Trophoblast cell (in vitro differentiated cells and primary cell): ENCODE measurements around the gene PIGB.
A peak's percentile ranks its signal among the peaks of the same experiment; 100 is the strongest.
"Not testable (repeated sequence)": the region's sequence is repeated elsewhere in the genome, so short reads cannot be mapped to it uniquely, and the experiment has no call there.

Experiments used
- DNase-seq, 2 donors: peaks; one replicate each; pipeline ENCODE4 v3.0.0-alpha.2; 2016
- H2AFZ ChIP-seq: 2 replicates; pipeline ENCODE4 v1.6.1; 2013; ENCODE audit warnings: low read length, moderate library complexity, mild to moderate bottlenecking; ENCODE audit not compliant: insufficient read depth, poor library complexity
- H2AK5ac ChIP-seq: 2 replicates; pipeline ENCODE4 v1.6.1; 2013; ENCODE audit warnings: mild to moderate bottlenecking, low read length
- H2BK120ac ChIP-seq: 2 replicates; pipeline ENCODE4 v1.6.1; 2013; ENCODE audit warnings: low read length, mild to moderate bottlenecking, moderate library complexity; ENCODE audit not compliant: insufficient read depth, poor library complexity
- H2BK12ac ChIP-seq: 2 replicates; pipeline ENCODE4 v1.6.1; 2013; ENCODE audit warnings: mild to moderate bottlenecking, low read length, moderate library complexity
- H2BK5ac ChIP-seq: 2 replicates; pipeline ENCODE4 v1.6.1; 2013; ENCODE audit warnings: low read length, low read depth, moderate library complexity, mild to moderate bottlenecking; ENCODE audit not compliant: poor library complexity
- H3K14ac ChIP-seq: 2 replicates; pipeline ENCODE4 v1.6.1; 2013; ENCODE audit warnings: mild to moderate bottlenecking, low read length
- H3K18ac ChIP-seq: 2 replicates; pipeline ENCODE4 v1.6.1; 2013; ENCODE audit warnings: mild to moderate bottlenecking, low read length
- H3K23ac ChIP-seq: 2 replicates; pipeline ENCODE4 v1.6.1; 2013; ENCODE audit warnings: low read length
- H3K27ac ChIP-seq: 2 replicates; pipeline ENCODE4 v1.5.1; 2013; ENCODE audit warnings: low read depth, mild to moderate bottlenecking, inconsistent platforms, low read length, moderate library complexity
- H3K27me3 ChIP-seq: 2 replicates; pipeline ENCODE4 v1.6.1; 2013; ENCODE audit warnings: inconsistent platforms, mild to moderate bottlenecking, low read length, moderate library complexity; ENCODE audit not compliant: insufficient read depth
- H3K36me3 ChIP-seq, 2 experiments: 1 replicate in 1 of 2; 2 replicates in 1 of 2; pipeline ENCODE4 v1.6.1; 2013; ENCODE audit warnings: low read length in 2 of 2, mild to moderate bottlenecking in 2 of 2, moderate library complexity in 1 of 2; ENCODE audit not compliant: insufficient read depth in 2 of 2, control insufficient read depth in 1 of 2
- H3K4ac ChIP-seq: 2 replicates; pipeline ENCODE4 v1.6.1; 2013; ENCODE audit warnings: low read depth, mild to moderate bottlenecking, low read length, moderate library complexity
- H3K4me1 ChIP-seq, 2 experiments: 1 replicate in 1 of 2; 2 replicates in 1 of 2; pipeline ENCODE4 v1.6.1; 2013; ENCODE audit warnings: low read length in 2 of 2, mild to moderate bottlenecking in 2 of 2, moderate library complexity in 1 of 2; ENCODE audit not compliant: insufficient read depth in 2 of 2, control insufficient read depth in 1 of 2
- H3K4me2 ChIP-seq: 2 replicates; pipeline ENCODE4 v1.6.1; 2013; ENCODE audit warnings: inconsistent platforms, mild to moderate bottlenecking, low read length, moderate library complexity
- H3K4me3 ChIP-seq: 2 replicates; pipeline ENCODE4 v1.5.1; 2013; ENCODE audit warnings: mild to moderate bottlenecking, low read depth, low read length, inconsistent platforms
- H3K79me1 ChIP-seq: one replicate; pipeline ENCODE4 v1.6.1; 2013; ENCODE audit warnings: low read length
- H3K79me2 ChIP-seq: 2 replicates; pipeline ENCODE4 v1.6.1; 2013; ENCODE audit warnings: low read length, mild to moderate bottlenecking; ENCODE audit not compliant: control insufficient read depth, insufficient read depth, poor library complexity
- H3K9ac ChIP-seq: 2 replicates; pipeline ENCODE4 v1.6.1; 2013; ENCODE audit warnings: mild to moderate bottlenecking, low read length
- H3K9me3 ChIP-seq: 2 replicates; pipeline ENCODE4 v1.6.1; 2013; ENCODE audit warnings: low read depth, mild to moderate bottlenecking, control low read depth, inconsistent platforms, low read length; ENCODE audit not compliant: insufficient read depth
- H4K12ac ChIP-seq: 2 replicates; pipeline ENCODE4 v1.6.1; 2013; ENCODE audit warnings: low read depth, mild to moderate bottlenecking, low read length, moderate library complexity
- H4K8ac ChIP-seq: 2 replicates; pipeline ENCODE4 v1.6.1; 2013; ENCODE audit warnings: low read depth, mild to moderate bottlenecking, low read length, moderate library complexity
- H4K91ac ChIP-seq: one replicate; pipeline ENCODE4 v1.6.1; 2013; ENCODE audit warnings: low read depth, mild to moderate bottlenecking, low read length, moderate library complexity
- WGBS: extraction: QIAGEN DNeasy Blood & Tissue Kit; methylation state at CpG from one replicate; pipeline ENCODE4 v1.1.7; 2013; ENCODE audit warnings: missing lambda C conversion rate; ENCODE audit not compliant: insufficient read length, insufficient coverage; ENCODE audit errors: extremely low coverage; 5-methylcytosine and 5-hydroxymethylcytosine counted together

PIGB gene

GRCh38 chr15:55277715-55278114 is 41.3 kb upstream of the PIGB start:
- no peak overlapping the region for H4K12ac ChIP-seq
- H4K91ac ChIP-seq, result no peak overlapping the region
- no peak overlapping the region for H3K14ac ChIP-seq
- no peak overlapping the region for H4K8ac ChIP-seq
- no peak overlapping the region for H3K23ac ChIP-seq
- H3K9me3 ChIP-seq, result no peaks in the 10 kb centered on the region
- no peak overlapping the region for H2BK5ac ChIP-seq
- no peak for DNase-seq
- H3K79me2 ChIP-seq, result no peaks in the 10 kb centered on the region
- no peaks in the 10 kb centered on the region for H3K79me1 ChIP-seq
- H3K27me3 ChIP-seq, result no peaks in the 10 kb centered on the region
- H3K4me2 ChIP-seq, result no peak overlapping the region
- H3K4me3 ChIP-seq, result no peak overlapping the region
- peaks cover 0 to 2% of the 10 kb centered on the region in 2 experiments for H3K4me1 ChIP-seq
- no peak overlapping the region for H3K9ac ChIP-seq
- no peak overlapping the region for H2BK120ac ChIP-seq
- no peak overlapping the region for H2AK5ac ChIP-seq
- no peak overlapping the region for H3K4ac ChIP-seq
- H3K18ac ChIP-seq, result no peak overlapping the region
- WGBS, result no CpG with 5 or more reads among the region's 2 CpGs
- H3K27ac ChIP-seq, result no peak overlapping the region
- H3K36me3 ChIP-seq, result no peaks in the 10 kb centered on the region
- H2BK12ac ChIP-seq, result no peak overlapping the region
- no peak overlapping the region for H2AFZ ChIP-seq

- H4K91ac ChIP-seq, result no peak overlapping the region
- H3K79me1 ChIP-seq, result no peaks in the 10 kb centered on the region
- no CpG with 5 or more reads among the region's 2 CpGs for WGBS
- no peak overlapping the region for H4K12ac ChIP-seq
- H2BK5ac ChIP-seq, result no peak overlapping the region
- H3K23ac ChIP-seq, result no peak overlapping the region
- H3K27me3 ChIP-seq, result no peaks in the 10 kb centered on the region
- H3K9ac ChIP-seq, result no peak overlapping the region
- H3K79me2 ChIP-seq, result no peaks in the 10 kb centered on the region
- no peak overlapping the region for H4K8ac ChIP-seq
- no peak overlapping the region for H3K27ac ChIP-seq
- no peak overlapping the region for H3K4me3 ChIP-seq
- H2BK120ac ChIP-seq, result no peak overlapping the region
- no peak for DNase-seq
- H2BK12ac ChIP-seq, result no peak overlapping the region
- peaks cover 0 to 2% of the 10 kb centered on the region in 2 experiments for H3K4me1 ChIP-seq
- H3K9me3 ChIP-seq, result no peaks in the 10 kb centered on the region
- no peak overlapping the region for H2AK5ac ChIP-seq
- H3K4me2 ChIP-seq, result no peak overlapping the region
- H3K18ac ChIP-seq, result no peak overlapping the region
- H3K14ac ChIP-seq, result no peak overlapping the region
- H3K4ac ChIP-seq, result no peak overlapping the region
- no peaks in the 10 kb centered on the region for H3K36me3 ChIP-seq
- no peak overlapping the region for H2AFZ ChIP-seq
These were observed 39.8 kb upstream of the PIGB start for GRCh38 chr15:55279100-55279745.

- H2AFZ ChIP-seq, result no peak overlapping the region
- H3K79me1 ChIP-seq, result no peaks in the 10 kb centered on the region
- H3K4me2 ChIP-seq, result no peak overlapping the region
- no peaks in the 10 kb centered on the region for H3K36me3 ChIP-seq
- no peak overlapping the region for H3K9ac ChIP-seq
- no peak overlapping the region for H3K23ac ChIP-seq
- H4K91ac ChIP-seq, result no peak overlapping the region
- DNase-seq, result peak; percentile 14 to 32
- no peak overlapping the region for H2BK5ac ChIP-seq
- H2BK120ac ChIP-seq, result no peak overlapping the region
- H3K18ac ChIP-seq, result no peak overlapping the region
- no peak overlapping the region for H4K12ac ChIP-seq
- no peak overlapping the region for H3K27ac ChIP-seq
- H2AK5ac ChIP-seq, result no peak overlapping the region
- no CpG with 5 or more reads among the region's 4 CpGs for WGBS
- no peak overlapping the region for H2BK12ac ChIP-seq
- no peak overlapping the region for H3K4me3 ChIP-seq
- no peaks in the 10 kb centered on the region for H3K9me3 ChIP-seq
- no peaks in the 10 kb centered on the region for H3K27me3 ChIP-seq
- H3K79me2 ChIP-seq, result no peaks in the 10 kb centered on the region
- H3K4ac ChIP-seq, result no peak overlapping the region
- no peak overlapping the region for H3K14ac ChIP-seq
- H3K4me1 ChIP-seq, result peaks cover 0 to 2% of the 10 kb centered on the region in 2 experiments
- no peak overlapping the region for H4K8ac ChIP-seq
These were observed 39.2 kb upstream of the PIGB start for GRCh38 chr15:55279746-55280351.

GRCh38 chr15:55280589-55280988 is 38.4 kb upstream of the PIGB start:
- H4K91ac ChIP-seq, H3K27ac ChIP-seq, H3K4me1 ChIP-seq, H2BK120ac ChIP-seq, H4K8ac ChIP-seq, H3K4ac ChIP-seq, H2AFZ ChIP-seq, DNase-seq, H3K4me2 ChIP-seq, H2BK5ac ChIP-seq, H3K79me2 ChIP-seq, H3K9me3 ChIP-seq, H3K14ac ChIP-seq, H2AK5ac ChIP-seq, H3K27me3 ChIP-seq, H3K23ac ChIP-seq, H3K4me3 ChIP-seq, H3K36me3 ChIP-seq, H4K12ac ChIP-seq, H3K9ac ChIP-seq, H3K18ac ChIP-seq, H3K79me1 ChIP-seq, H2BK12ac ChIP-seq: not testable (repeated sequence)
- no CpG with 5 or more reads among the region's 2 CpGs for WGBS
